HG03280 (cell line): ENCODE results near the gene FMNL3.
"Not testable (repeated sequence)": the region's sequence is repeated elsewhere in the genome, so short reads cannot be mapped to it uniquely, and the experiment has no call there.

ENCODE experiments used
- ATAC-seq: cut with Tn5 transposase; IDR thresholded peaks from one replicate; pipeline ENCODE4 v1.9.1; 2021; ENCODE audit warnings: mild to moderate bottlenecking, moderate library complexity; ENCODE audit not compliant: unreplicated experiment

FMNL3 gene

GRCh38 chr12:49609059-49609874 is 97.9 kb downstream of the FMNL3 start:
- ATAC-seq = no peak

- ATAC-seq = not testable (repeated sequence)
These were observed 101.7 kb downstream of the FMNL3 start, which contains the start of gene FAM186B for GRCh38 chr12:49605539-49605938. Gene FAM186B, minus strand, starts transcription at chr12:49605639. Its CDS starts 162 bp downstream, at chr12:49605477.

- ATAC-seq = no peak
These were observed 102.3 kb downstream of the FMNL3 start for GRCh38 chr12:49604856-49605255.

- no peak for ATAC-seq
These were observed 103.5 kb downstream of the FMNL3 start for GRCh38 chr12:49603721-49604120.

GRCh38 chr12:49599961-49600360 is 107.2 kb downstream of the FMNL3 start:
- no peak for ATAC-seq

GRCh38 chr12:49598527-49598926 is 108.7 kb downstream of the FMNL3 start:
- ATAC-seq = no peak

GRCh38 chr12:49588721-49589516 is 118.3 kb downstream of the FMNL3 start:
- ATAC-seq = no peak

GRCh38 chr12:49588281-49588680 is 118.9 kb downstream of the FMNL3 start:
- ATAC-seq = no peak

GRCh38 chr12:49587174-49587908 is 119.9 kb downstream of the FMNL3 start:
- ATAC-seq = no peak
